ENCODE results near the gene NRG2. TPM values are rescaled to one million over a fixed set of nuclear protein-coding genes. Genes with fewer than 3 reads are reported as not detected.

NRG2 gene
- total RNA-seq, 1 experiment from 2014 or later, result 0.91 TPM

- intact Hi-C loops (cut with micrococcal nuclease), result no loop called here
- Histone ChIP-seq H3K9ac (ENCODE audit: low read length) (no peak overlapping the region), H3K36me3 (ENCODE audit: control insufficient read depth in 1 of 2, insufficient read depth in 2 of 2, low read length in 2 of 2) (no peaks in the 10 kb centered on the region), H3K4me2 (ENCODE audit: low read length) (no peak overlapping the region), H3K4me1 (ENCODE audit: control insufficient read depth in 1 of 2, insufficient read depth in 2 of 2, low read length in 2 of 2) (no peaks in the 10 kb centered on the region), H3K9me2 (ENCODE audit: insufficient read depth) (no peaks in the 10 kb centered on the region), H3K9me3 (ENCODE audit: control insufficient read depth in 1 of 2, insufficient read depth in 1 of 2, low read depth in 1 of 2, low read length in 2 of 2) (no peaks in the 10 kb centered on the region), H2AFZ (ENCODE audit: low read depth, low read length, poor library complexity, severe bottlenecking) (no peak overlapping the region), H3K79me2 (ENCODE audit: insufficient read depth, low read length) (no peaks in the 10 kb centered on the region), H3K27ac (ENCODE audit: low read depth, low read length) (no peak overlapping the region), H4K20me1 (ENCODE audit: insufficient read depth) (no peaks in the 10 kb centered on the region), H3K27me3 (ENCODE audit: insufficient read depth, low read length) (peaks cover 4% of the 10 kb centered on the region; the same call in 1 of the 2 replicates), H3K4me3 (replicated peaks in 1 of 2; ENCODE audit: low read depth in 1 of 2, low read length in 2 of 2) (no peak overlapping the region)
- TF ChIP-seq CEBPB (IDR thresholded peaks at IDR 0.05; ENCODE audit: low read depth) (no peak), ELF1 (IDR thresholded peaks at IDR 0.05; ENCODE audit: borderline replicate concordance, low read depth) (no peak), ZFX (IDR thresholded peaks at IDR 0.05) (no peak), ZNF274 (IDR thresholded peaks at IDR 0.05; ENCODE audit: low read depth, low read length) (no peak), SP1 (IDR thresholded peaks at IDR 0.05; ENCODE audit: low read depth) (no peak), CBX3 (IDR thresholded peaks at IDR 0.05; ENCODE audit: low read depth) (no peak), ATF3 (IDR thresholded peaks at IDR 0.05) (no peak), EGR1 (IDR thresholded peaks at IDR 0.05; ENCODE audit: low read depth) (no peak), RAD21 (IDR thresholded peaks at IDR 0.05; ENCODE audit: low read depth) (no peak), JUND (IDR thresholded peaks at IDR 0.05) (no peak), TCF7L2 (IDR thresholded peaks at IDR 0.05; ENCODE audit: borderline replicate concordance, extremely low read depth, insufficient read depth, insufficient read length) (no peak), POLR2AphosphoS5 (IDR thresholded peaks at IDR 0.05; ENCODE audit: low read depth, low read length) (no peak), EZH2phosphoT487 (IDR thresholded peaks at IDR 0.05; ENCODE audit: borderline replicate concordance) (no peak)
- TF ChIP-seq, protein P1, sequence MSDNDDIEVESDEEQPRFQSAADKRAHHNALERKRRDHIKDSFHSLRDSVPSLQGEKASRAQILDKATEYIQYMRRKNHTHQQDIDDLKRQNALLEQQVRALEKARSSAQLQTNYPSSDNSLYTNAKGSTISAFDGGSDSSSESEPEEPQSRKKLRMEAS (IDR thresholded peaks at IDR 0.05), result no peak
- TF ChIP-seq, protein P2, sequence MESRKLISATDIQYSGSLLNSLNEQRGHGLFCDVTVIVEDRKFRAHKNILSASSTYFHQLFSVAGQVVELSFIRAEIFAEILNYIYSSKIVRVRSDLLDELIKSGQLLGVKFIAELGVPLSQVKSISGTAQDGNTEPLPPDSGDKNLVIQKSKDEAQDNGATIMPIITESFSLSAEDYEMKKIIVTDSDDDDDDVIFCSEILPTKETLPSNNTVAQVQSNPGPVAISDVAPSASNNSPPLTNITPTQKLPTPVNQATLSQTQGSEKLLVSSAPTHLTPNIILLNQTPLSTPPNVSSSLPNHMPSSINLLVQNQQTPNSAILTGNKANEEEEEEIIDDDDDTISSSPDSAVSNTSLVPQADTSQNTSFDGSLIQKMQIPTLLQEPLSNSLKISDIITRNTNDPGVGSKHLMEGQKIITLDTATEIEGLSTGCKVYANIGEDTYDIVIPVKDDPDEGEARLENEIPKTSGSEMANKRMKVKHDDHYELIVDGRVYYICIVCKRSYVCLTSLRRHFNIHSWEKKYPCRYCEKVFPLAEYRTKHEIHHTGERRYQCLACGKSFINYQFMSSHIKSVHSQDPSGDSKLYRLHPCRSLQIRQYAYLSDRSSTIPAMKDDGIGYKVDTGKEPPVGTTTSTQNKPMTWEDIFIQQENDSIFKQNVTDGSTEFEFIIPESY (IDR thresholded peaks at IDR 0.05; ENCODE audit: extremely low read depth, insufficient replicate concordance, low read length), result no peak
- ChIA-PET CTCF (no interaction called here), RAD21 (ENCODE audit: low non-redundant PET in 1 of 2, low total read pairs in 2 of 2, uncharacterized antibody in 2 of 2, unreplicated experiment in 2 of 2) (no interaction called here), POLR2A (no interaction called here)
- ATAC-seq (no peak), DNase-seq (ENCODE audit: low read depth, low spot score) (no peak)
- no TSS peak for BruUV-seq (replicated peaks)
These were observed 40.6 kb upstream of the NRG2 start for GRCh38 chr5:140083650-140084049.
